Measurements from ENCODE around the gene CEBPZ.
"Not testable (repeated sequence)": the region's sequence is repeated elsewhere in the genome, so short reads cannot be mapped to it uniquely, and the experiment has no call there.

CEBPZ gene, protein sequence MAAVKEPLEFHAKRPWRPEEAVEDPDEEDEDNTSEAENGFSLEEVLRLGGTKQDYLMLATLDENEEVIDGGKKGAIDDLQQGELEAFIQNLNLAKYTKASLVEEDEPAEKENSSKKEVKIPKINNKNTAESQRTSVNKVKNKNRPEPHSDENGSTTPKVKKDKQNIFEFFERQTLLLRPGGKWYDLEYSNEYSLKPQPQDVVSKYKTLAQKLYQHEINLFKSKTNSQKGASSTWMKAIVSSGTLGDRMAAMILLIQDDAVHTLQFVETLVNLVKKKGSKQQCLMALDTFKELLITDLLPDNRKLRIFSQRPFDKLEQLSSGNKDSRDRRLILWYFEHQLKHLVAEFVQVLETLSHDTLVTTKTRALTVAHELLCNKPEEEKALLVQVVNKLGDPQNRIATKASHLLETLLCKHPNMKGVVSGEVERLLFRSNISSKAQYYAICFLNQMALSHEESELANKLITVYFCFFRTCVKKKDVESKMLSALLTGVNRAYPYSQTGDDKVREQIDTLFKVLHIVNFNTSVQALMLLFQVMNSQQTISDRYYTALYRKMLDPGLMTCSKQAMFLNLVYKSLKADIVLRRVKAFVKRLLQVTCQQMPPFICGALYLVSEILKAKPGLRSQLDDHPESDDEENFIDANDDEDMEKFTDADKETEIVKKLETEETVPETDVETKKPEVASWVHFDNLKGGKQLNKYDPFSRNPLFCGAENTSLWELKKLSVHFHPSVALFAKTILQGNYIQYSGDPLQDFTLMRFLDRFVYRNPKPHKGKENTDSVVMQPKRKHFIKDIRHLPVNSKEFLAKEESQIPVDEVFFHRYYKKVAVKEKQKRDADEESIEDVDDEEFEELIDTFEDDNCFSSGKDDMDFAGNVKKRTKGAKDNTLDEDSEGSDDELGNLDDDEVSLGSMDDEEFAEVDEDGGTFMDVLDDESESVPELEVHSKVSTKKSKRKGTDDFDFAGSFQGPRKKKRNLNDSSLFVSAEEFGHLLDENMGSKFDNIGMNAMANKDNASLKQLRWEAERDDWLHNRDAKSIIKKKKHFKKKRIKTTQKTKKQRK

GRCh38 chr2:37231241-37232130 lies at the start of gene CEBPZ, which contains the start of gene NDUFAF7:
CEBPZ (minus strand) TSS chr2:37231596; CDS start chr2:37231567, 29 bp downstream.
NDUFAF7 (plus strand) TSS chr2:37231658; CDS start chr2:37231706, 48 bp downstream.
- DNase-seq (ENCODE audit: low spot score), result peak; percentile 95

GRCh38 chr2:37276291-37276690 lies 44.9 kb upstream of the CEBPZ start:
- no peak for DNase-seq (ENCODE audit: low spot score)

GRCh38 chr2:37274359-37274965 lies 43.1 kb upstream of the CEBPZ start:
- no peak for DNase-seq (ENCODE audit: low spot score)

GRCh38 chr2:37271376-37272067 lies 40.1 kb upstream of the CEBPZ start:
- no peak for DNase-seq (ENCODE audit: low spot score)

GRCh38 chr2:37268111-37268510 lies 36.7 kb upstream of the CEBPZ start:
- DNase-seq (ENCODE audit: low spot score), result no peak

DNA sequence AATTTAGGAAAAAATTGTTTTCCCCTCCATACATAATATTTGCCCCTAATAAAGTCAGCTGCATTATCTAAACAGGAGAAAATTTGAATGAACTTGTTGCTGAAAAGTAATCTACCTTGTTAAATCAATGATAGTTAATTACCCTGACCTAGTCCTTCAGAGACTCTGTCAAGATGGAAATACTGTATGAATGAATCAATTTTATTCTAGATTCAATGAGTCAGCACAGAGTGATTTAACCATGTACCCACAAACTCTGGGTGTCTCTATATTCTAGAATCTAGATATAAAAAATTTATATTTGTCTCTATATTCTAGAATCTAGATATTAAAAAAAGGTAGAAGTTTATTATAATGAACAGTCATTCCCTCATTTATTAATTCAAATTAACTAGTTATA lies 36.3 kb upstream of the CEBPZ start:
- no peak for DNase-seq (ENCODE audit: low spot score)

DNA sequence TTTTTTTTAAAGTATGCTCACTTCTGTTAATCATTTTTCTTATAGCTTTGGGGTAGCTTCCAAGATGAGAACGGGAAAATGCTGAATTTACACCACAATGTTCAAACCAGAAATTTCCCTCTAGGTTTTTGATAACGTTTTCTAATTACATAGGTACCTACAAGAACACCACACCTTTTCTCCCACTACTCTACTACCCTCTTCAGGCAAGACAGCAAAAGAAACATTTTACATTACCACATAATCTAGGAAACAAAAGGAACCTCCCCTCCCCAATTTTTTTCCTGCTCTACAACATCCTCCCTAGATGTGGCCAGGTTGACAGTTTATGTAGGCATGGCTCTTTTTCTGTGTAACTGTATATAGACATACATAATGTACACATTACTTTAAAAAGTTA lies 32.4 kb upstream of the CEBPZ start:
- no peak for DNase-seq (ENCODE audit: low spot score)

- no peak for DNase-seq (ENCODE audit: low spot score)
These were observed 31.1 kb upstream of the CEBPZ start for GRCh38 chr2:37262522-37262921.

DNA sequence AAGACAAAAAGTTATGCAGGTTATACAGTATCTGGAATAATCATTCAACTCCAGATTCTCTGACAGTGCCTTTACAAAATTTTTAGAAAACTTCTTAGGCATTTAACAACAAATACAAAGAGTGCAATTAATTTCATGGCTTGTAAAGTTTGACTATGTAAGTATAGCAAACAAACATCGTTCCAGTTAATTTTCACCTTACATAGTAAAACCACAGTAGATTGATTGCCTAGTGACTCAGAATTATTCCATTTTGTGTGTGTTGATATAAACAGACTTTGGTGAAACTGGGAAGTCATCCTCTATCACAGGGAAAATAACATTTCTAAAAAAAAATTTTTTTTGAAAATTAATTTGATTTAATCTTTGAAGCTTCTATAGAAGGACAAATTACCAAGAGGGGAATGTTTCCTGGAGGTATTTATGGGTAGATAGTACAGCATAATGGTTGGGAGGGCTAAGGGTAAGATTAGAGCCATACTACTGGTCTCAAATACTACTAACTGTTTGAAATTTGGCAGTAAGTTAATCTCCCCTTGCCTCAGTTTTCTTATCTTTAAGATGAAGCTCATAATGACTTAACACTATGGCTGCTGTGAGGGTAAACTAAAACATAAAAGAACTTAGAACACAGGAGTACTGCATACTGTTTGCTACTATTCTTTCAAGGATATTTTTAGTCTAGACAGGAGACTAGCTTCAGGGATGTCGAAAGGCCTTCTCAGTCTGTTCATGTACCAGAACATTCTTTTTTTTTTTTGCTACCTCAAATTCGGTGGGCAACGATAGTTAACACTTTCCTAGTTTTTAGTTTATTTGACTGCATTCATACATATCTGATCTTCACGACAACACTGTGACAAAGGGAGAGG lies 19.7 kb upstream of the CEBPZ start:
- no peak for DNase-seq (ENCODE audit: low spot score)

DNA sequence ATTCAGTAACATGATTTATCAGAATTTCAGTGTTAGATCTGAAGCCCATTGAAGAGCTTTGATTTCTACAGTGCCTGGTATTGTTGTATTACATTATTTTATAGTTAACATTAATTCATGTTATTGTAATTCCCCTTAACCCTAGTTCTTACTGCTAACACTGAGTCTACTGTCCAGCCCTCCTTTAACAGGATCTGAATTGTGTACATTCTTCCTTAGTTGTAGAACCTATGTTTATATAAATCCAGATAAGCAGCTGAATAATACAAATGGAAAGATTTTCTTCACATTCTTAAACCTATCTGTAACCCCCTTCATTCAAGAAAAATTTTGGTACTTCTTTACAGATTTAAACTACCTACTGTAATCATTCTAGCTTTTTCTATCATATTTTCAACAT lies 14.8 kb upstream of the CEBPZ start:
- no peak for DNase-seq (ENCODE audit: low spot score)

DNA sequence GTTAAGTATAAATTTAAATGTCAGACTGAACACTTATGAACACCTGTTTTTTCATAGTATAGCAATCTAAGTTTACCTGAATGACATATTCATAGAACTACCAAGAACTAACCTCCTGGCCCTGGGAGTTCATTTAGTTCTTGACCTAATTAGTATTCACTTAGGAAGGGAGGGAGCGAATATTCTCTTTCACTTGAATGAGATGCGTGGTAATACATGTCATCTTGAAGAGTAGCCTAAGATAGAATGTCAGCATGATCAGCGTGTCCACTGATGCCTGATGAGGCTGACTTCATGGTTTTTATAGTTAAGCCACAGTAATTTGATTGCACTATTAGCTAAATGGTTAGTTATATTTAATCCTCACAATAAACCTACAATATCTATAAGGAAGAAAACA lies 13.4 kb upstream of the CEBPZ start:
- DNase-seq (ENCODE audit: low spot score), result no peak

GRCh38 chr2:37244017-37244416 lies 12.6 kb upstream of the CEBPZ start:
- DNase-seq (ENCODE audit: low spot score), result no peak

GRCh38 chr2:37243435-37243834 lies 12.0 kb upstream of the CEBPZ start:
- no peak for DNase-seq (ENCODE audit: low spot score)

DNA sequence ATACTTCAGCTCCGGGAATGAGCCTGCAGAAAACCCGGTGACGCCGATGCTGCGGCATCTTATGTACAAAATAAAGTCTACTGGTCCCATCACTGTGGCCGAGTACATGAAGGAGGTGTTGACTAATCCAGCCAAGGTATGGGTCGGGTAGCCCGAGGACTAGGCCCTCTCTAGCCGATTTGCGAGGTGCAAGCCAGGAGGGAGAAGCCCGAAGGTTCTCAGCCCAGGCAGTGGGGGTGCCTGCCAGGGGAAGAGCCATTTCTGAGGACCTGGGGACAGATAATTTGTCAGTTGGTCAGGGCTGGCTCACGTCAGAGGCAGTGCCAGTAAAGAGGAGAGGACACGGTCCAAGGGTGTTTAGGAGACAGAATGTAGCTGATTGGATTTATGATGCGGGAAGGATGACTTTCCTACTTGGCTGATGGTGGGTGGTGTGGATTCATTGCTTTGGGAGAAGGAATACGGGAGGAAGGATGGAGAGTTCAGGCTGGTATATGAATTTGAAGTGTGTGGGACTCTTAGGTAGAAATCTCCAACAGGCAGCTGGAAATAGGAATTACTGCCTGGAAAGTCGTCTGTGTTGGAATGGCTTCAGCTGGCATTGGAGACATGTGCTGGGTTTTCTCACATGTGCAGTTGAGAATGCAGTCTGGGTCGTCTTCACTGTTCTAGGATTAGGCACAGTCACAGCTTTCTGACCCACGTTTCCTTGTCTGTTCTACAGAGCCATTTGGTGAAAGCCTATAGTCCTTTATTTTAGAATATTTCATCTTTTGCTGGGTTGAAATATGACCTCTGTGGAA lies 936 bp upstream of the CEBPZ start:
- DNase-seq (ENCODE audit: low spot score), result peak; percentile 8

DNA sequence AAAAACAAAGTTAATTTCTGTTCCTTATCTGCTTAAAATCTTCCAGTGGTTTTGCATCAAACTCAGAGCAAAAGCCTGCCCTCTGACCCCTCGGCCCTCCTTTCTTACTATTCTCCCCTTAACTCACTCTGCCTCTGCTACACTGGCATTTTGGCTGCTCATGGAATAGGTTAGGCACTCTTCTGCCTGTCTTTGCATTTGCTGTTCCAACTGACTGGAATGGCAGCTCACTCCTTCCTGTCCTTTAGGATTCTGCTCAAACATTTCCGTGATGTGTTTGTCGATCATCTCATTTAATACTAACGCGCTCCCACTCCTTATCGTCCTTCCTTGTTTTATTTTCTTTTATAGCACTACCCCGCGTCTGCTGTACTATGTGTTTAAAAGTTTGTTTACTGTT lies 815 bp downstream of the CEBPZ start:
- no peak for DNase-seq (ENCODE audit: low spot score)

GRCh38 chr2:37228788-37229187 lies 2.6 kb downstream of the CEBPZ start:
- no peak for DNase-seq (ENCODE audit: low spot score)

GRCh38 chr2:37226863-37227262 lies 4.5 kb downstream of the CEBPZ start:
- no peak for DNase-seq (ENCODE audit: low spot score)

GRCh38 chr2:37225129-37225528 lies 6.3 kb downstream of the CEBPZ start:
- DNase-seq (ENCODE audit: low spot score), result not testable (repeated sequence)

DNA sequence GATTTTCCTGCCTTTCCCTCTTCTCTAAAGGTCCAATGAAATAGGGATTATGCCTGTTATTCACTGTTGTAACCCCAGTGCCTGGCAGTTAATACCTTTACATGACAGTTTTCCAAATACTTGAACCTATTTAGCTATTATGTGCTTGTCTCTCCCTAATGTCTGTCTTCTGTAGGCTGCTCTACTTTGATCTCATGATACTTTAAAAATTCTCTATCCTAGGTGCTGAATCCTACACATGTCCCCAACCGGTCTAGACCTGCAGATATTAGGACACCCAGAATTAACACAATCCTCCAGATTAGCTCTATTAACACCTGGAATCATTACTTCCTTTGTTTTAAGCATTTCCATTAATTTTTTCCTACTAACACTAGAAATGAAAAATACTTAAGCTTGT lies 7.3 kb downstream of the CEBPZ start:
- no peak for DNase-seq (ENCODE audit: low spot score)

Data from Ammon's horn (tissue), 1 donor.